OCI-LY3 (cell line): ENCODE data around the gene TACC2.

Source experiments
- EZH2phosphoT487 ChIP-seq: fragments of 200-600 bp; shearing (Covaris generic); IDR thresholded peaks from 2 replicates; pipeline ENCODE4 v1.6.1; 2018; ENCODE audit warnings: antibody characterized with exemption, mixed run types, low read depth
- TF ChIP-seq, protein P1 (sequence below): fragments of 200-600, 300-600 bp; sonication (generic); IDR thresholded peaks from 2 replicates; pipeline ENCODE4 v1.5.1; 2014; ENCODE audit warnings: antibody characterized with exemption, low read length, low read depth

GRCh38 chr10:122113945-122114747 is 125.2 kb downstream of the TACC2 start:
- TF ChIP-seq, protein P1, sequence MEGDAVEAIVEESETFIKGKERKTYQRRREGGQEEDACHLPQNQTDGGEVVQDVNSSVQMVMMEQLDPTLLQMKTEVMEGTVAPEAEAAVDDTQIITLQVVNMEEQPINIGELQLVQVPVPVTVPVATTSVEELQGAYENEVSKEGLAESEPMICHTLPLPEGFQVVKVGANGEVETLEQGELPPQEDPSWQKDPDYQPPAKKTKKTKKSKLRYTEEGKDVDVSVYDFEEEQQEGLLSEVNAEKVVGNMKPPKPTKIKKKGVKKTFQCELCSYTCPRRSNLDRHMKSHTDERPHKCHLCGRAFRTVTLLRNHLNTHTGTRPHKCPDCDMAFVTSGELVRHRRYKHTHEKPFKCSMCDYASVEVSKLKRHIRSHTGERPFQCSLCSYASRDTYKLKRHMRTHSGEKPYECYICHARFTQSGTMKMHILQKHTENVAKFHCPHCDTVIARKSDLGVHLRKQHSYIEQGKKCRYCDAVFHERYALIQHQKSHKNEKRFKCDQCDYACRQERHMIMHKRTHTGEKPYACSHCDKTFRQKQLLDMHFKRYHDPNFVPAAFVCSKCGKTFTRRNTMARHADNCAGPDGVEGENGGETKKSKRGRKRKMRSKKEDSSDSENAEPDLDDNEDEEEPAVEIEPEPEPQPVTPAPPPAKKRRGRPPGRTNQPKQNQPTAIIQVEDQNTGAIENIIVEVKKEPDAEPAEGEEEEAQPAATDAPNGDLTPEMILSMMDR: no peak
- TF ChIP-seq EZH2phosphoT487: no peak
